Esophagus muscularis mucosa (tissue), 4 donors: Measurements from ENCODE around the gene SPARCL1.

Experiments used
- CTCF ChIP-seq, 3 experiments: fragments of 200-600 bp in 2 of 3; fragments of 450-650 bp in 1 of 3; sonication (generic) in 2 of 3; IDR thresholded peaks; one replicate each; pipeline ENCODE4 v1.5.1; 2017 to 2019; ENCODE audit warnings: antibody characterized with exemption in 3 of 3, mild to moderate bottlenecking in 2 of 3, moderate library complexity in 1 of 3
- EP300 ChIP-seq: sonication (generic); formaldehyde crosslinking; IDR thresholded peaks from one replicate; pipeline ENCODE4 v1.6.1; 2017; ENCODE audit warnings: antibody characterized with exemption
- POLR2AphosphoS5 ChIP-seq, 2 donors: sonication (generic); formaldehyde crosslinking; IDR thresholded peaks; one replicate each; pipeline ENCODE4 v1.6.1; 2017; ENCODE audit warnings: antibody characterized with exemption in 2 of 2

GRCh38 chr4:87497578-87497977 is 31.6 kb downstream of the SPARCL1 start:
- TF ChIP-seq POLR2AphosphoS5 (IDR thresholded peaks at IDR 0.05) (no peak), CTCF (IDR thresholded peaks at IDR 0.05) (no peak), EP300 (no peak)
